Fibroblast of skin of abdomen (primary cell): ENCODE data around the gene LCE1A. TPM values are rescaled to one million over a fixed set of nuclear protein-coding genes. Genes with fewer than 3 reads are reported as not detected.

Source experiments
- DNase-seq: peaks from one replicate; pipeline ENCODE4 v3.0.0-alpha.2; 2013
- polyA plus RNA-seq, 2 experiments: library from polyadenylated mRNA; unstranded; fragments of 120-200 nt; gene quantifications; one replicate each; pipeline ENCODE4 v1.2.1, GENCODE V29; 2013; ENCODE audit not compliant: insufficient read length in 2 of 2

Gene LCE1A
- polyA plus RNA-seq (2013, experiment 1 of 2; ENCODE audit: insufficient read length), result not detected
- not detected for polyA plus RNA-seq (2013, experiment 2 of 2; ENCODE audit: insufficient read length)

- no peak for DNase-seq
Measured at GRCh38 chr1:152827173-152827572, at the start of gene LCE1A. LCE1A (plus strand) TSS chr1:152827473; CDS start chr1:152827473, 0 bp downstream.

GRCh38 chr1:152777510-152778137 lies 49.6 kb upstream of the LCE1A start:
- DNase-seq, result no peak

GRCh38 chr1:152783095-152783494 lies 44.2 kb upstream of the LCE1A start:
- DNase-seq, result no peak

GRCh38 chr1:152786077-152786476 lies 41.2 kb upstream of the LCE1A start, which contains the start of gene LCE1E:
LCE1E (plus strand) TSS chr1:152786257; CDS start chr1:152787300, 1,043 bp downstream.
- no peak for DNase-seq

GRCh38 chr1:152795686-152796085 lies 31.6 kb upstream of the LCE1A start:
- no peak for DNase-seq

GRCh38 chr1:152796421-152796820 lies 30.9 kb upstream of the LCE1A start, which contains the start of gene LCE1D:
LCE1D (plus strand) TSS chr1:152796721; CDS start chr1:152797795, 1,074 bp downstream.
- DNase-seq, result no peak

- no peak for DNase-seq
Measured at GRCh38 chr1:152801333-152801732, 25.9 kb upstream of the LCE1A start.

- no peak for DNase-seq
Measured at GRCh38 chr1:152806576-152806975, 20.7 kb upstream of the LCE1A start, which contains the start of gene LCE1C. LCE1C (minus strand) TSS chr1:152806651; CDS start chr1:152805478, 1,173 bp downstream.

GRCh38 chr1:152811050-152811449 lies 16.2 kb upstream of the LCE1A start:
- DNase-seq, result no peak

- no peak for DNase-seq
Measured at GRCh38 chr1:152811671-152812070, 15.6 kb upstream of the LCE1A start, which contains the start of gene LCE1B. LCE1B (plus strand) TSS chr1:152811971; CDS start chr1:152812447, 476 bp downstream.

GRCh38 chr1:152817309-152817708 lies 10.0 kb upstream of the LCE1A start:
- no peak for DNase-seq

- no peak for DNase-seq
Measured at GRCh38 chr1:152823294-152823693, 4.0 kb upstream of the LCE1A start.

- DNase-seq, result no peak
Measured at GRCh38 chr1:152824964-152825363, 2.3 kb upstream of the LCE1A start.

- DNase-seq, result no peak
Measured at GRCh38 chr1:152836870-152837269, 9.6 kb downstream of the LCE1A start.

GRCh38 chr1:152842556-152842955 lies 15.3 kb downstream of the LCE1A start, which contains the start of gene LCE6A:
LCE6A (plus strand) TSS chr1:152842856; CDS start chr1:152843521, 665 bp downstream.
- DNase-seq, result no peak

- DNase-seq, result no peak
Measured at GRCh38 chr1:152855661-152856060, 28.4 kb downstream of the LCE1A start.

GRCh38 chr1:152858062-152858461 lies 30.8 kb downstream of the LCE1A start:
- no peak for DNase-seq

- no peak for DNase-seq
Measured at GRCh38 chr1:152859696-152860095, 32.4 kb downstream of the LCE1A start, which contains the start of gene LCE7A. LCE7A (plus strand) TSS chr1:152859996; CDS start chr1:152860698, 702 bp downstream.

GRCh38 chr1:152860129-152860528 lies 32.9 kb downstream of the LCE1A start:
- no peak for DNase-seq

- DNase-seq, result no peak
Measured at GRCh38 chr1:152861374-152861773, 34.1 kb downstream of the LCE1A start.

GRCh38 chr1:152864443-152864842 lies 37.2 kb downstream of the LCE1A start:
- DNase-seq, result no peak

GRCh38 chr1:152866321-152866720 lies 39.0 kb downstream of the LCE1A start:
- no peak for DNase-seq

GRCh38 chr1:152869808-152870419 lies 42.6 kb downstream of the LCE1A start:
- peak; percentile 67 for DNase-seq
